Breast epithelium (tissue), 4 donors: Measurements from ENCODE around the gene THSD4. TPM values are rescaled to one million over a fixed set of nuclear protein-coding genes. Genes with fewer than 3 reads are reported as not detected.

Experiments used
- DNase-seq, 2 donors: peaks; one replicate each; pipeline ENCODE4 v3.0.0-alpha.2; 2019; ENCODE audit warnings: low spot score in 2 of 2
- H3K27ac ChIP-seq, 2 donors: fragments of 200-600 bp; sonication (generic) in 1 of 2; one replicate each; pipeline ENCODE4 v1.5.1; 2016 to 2019; ENCODE audit warnings: mild to moderate bottlenecking in 1 of 2
- H3K27me3 ChIP-seq, 2 donors: fragments of 200-600 bp; sonication (generic) in 1 of 2; one replicate each; pipeline versions ENCODE4 v1.5.1 to v1.6.0; 2017 to 2019; ENCODE audit warnings: control low read depth in 1 of 2, mild to moderate bottlenecking in 1 of 2
- H3K36me3 ChIP-seq: fragments of 200-600 bp; one replicate; pipeline ENCODE4 v1.5.1; 2019
- H3K4me1 ChIP-seq, 2 donors: fragments of 200-600 bp; sonication (generic); one replicate each; pipeline ENCODE4 v1.5.1; 2016 to 2019; ENCODE audit warnings: control low read depth in 1 of 2
- H3K4me3 ChIP-seq, 3 donors: fragments of 200-600 bp; sonication (generic); 1 replicate in 2 of 3; 2 replicates in 1 of 3; pipeline ENCODE4 v1.5.1; 2016 to 2019; ENCODE audit warnings: mild to moderate bottlenecking in 3 of 3, moderate library complexity in 2 of 3
- H3K9me3 ChIP-seq, 2 donors: fragments of 200-600 bp; sonication (generic) in 1 of 2; one replicate each; pipeline ENCODE4 v1.5.1; 2016 to 2019; ENCODE audit warnings: control low read depth in 1 of 2
- POLR2A ChIP-seq: fragments of 450-650 bp; IDR thresholded peaks from one replicate; pipeline ENCODE4 v1.6.1; 2016; ENCODE audit warnings: antibody characterized with exemption, mild to moderate bottlenecking, moderate library complexity
- POLR2AphosphoS5 ChIP-seq, 3 donors: sonication (generic); formaldehyde crosslinking; IDR thresholded peaks; one replicate each; pipeline ENCODE4 v1.6.1; 2017; ENCODE audit warnings: antibody characterized with exemption in 3 of 3
- intact Hi-C: fragments of 100-400 bp; cut with DNase I; formaldehyde crosslinking; loops from one replicate; pipeline ENCODE4 v1.15.1; 2023; ENCODE audit warnings: low total_unique reads
- total RNA-seq, 3 donors: library from RNA; depleted of rRNA; stranded (reverse); fragments of >200 nt; gene quantifications; one replicate each; pipeline ENCODE4 v1.1.0, GENCODE V29; 2016
- TF ChIP-seq, protein P1 (sequence below), 3 donors: fragments of 450-650 bp; IDR thresholded peaks; one replicate each; pipeline ENCODE4 v1.5.1; 2016 to 2017; ENCODE audit warnings: antibody characterized with exemption in 3 of 3, mild to moderate bottlenecking in 3 of 3, moderate library complexity in 3 of 3

Gene THSD4
- total RNA-seq, 3 donors from 2014 or later: 0.64 to 58.7 (median 41.3) TPM

DNA sequence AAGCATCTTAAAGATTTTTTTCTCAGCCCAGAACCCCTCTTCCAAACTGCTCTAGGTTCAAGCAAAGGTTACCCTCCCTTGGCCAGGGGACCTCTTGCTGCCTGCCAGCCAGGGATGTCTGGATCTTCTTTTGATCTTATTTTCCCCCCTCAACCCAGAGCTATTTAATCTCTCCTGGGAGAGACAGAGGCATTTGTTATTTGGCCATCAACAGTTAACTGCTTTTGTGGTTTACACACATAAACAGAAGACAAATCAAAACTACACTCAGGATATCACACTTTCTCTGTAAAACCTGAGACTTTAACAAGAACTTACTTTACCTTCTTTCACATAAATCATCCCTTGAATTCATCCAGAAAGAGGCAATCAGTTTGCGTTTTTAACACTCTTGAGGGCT, 272.5 kb downstream of the THSD4 start:
- Histone ChIP-seq H3K27me3 (no peaks in the 10 kb centered on the region), H3K4me3 (no peak overlapping the region), H3K27ac (no peak overlapping the region), H3K36me3 (no peaks in the 10 kb centered on the region), H3K9me3 (no peaks in the 10 kb centered on the region), H3K4me1 (no peaks in the 10 kb centered on the region)
- TF ChIP-seq, protein P1, sequence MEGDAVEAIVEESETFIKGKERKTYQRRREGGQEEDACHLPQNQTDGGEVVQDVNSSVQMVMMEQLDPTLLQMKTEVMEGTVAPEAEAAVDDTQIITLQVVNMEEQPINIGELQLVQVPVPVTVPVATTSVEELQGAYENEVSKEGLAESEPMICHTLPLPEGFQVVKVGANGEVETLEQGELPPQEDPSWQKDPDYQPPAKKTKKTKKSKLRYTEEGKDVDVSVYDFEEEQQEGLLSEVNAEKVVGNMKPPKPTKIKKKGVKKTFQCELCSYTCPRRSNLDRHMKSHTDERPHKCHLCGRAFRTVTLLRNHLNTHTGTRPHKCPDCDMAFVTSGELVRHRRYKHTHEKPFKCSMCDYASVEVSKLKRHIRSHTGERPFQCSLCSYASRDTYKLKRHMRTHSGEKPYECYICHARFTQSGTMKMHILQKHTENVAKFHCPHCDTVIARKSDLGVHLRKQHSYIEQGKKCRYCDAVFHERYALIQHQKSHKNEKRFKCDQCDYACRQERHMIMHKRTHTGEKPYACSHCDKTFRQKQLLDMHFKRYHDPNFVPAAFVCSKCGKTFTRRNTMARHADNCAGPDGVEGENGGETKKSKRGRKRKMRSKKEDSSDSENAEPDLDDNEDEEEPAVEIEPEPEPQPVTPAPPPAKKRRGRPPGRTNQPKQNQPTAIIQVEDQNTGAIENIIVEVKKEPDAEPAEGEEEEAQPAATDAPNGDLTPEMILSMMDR (IDR thresholded peaks at IDR 0.05): no peak
- TF ChIP-seq POLR2A (no peak), POLR2AphosphoS5 (IDR thresholded peaks at IDR 0.05) (no peak)
- intact Hi-C loops: no loop called here
- no peak for DNase-seq

DNA sequence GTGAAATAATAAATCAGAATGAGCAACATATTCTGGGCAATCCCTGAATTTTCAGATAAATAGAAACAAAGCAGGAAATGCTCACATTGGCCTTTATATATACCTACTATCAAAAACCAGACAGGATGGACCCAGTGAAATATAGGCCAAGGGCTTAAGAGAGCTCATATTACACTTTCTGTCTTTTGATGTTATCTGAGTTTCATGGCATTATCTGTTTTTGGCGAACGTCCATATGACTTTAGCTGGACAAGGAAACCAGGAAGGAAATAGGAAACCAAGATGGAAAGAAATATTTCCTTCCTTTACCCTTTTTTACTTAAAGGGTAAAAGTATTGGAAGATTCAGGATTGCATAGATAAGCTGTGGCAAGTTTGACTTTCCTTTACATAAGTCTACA, 274.8 kb downstream of the THSD4 start:
- no peak for DNase-seq
- intact Hi-C loops: no loop called here
- no peaks in the 10 kb centered on the region for H3K27me3 ChIP-seq

DNA sequence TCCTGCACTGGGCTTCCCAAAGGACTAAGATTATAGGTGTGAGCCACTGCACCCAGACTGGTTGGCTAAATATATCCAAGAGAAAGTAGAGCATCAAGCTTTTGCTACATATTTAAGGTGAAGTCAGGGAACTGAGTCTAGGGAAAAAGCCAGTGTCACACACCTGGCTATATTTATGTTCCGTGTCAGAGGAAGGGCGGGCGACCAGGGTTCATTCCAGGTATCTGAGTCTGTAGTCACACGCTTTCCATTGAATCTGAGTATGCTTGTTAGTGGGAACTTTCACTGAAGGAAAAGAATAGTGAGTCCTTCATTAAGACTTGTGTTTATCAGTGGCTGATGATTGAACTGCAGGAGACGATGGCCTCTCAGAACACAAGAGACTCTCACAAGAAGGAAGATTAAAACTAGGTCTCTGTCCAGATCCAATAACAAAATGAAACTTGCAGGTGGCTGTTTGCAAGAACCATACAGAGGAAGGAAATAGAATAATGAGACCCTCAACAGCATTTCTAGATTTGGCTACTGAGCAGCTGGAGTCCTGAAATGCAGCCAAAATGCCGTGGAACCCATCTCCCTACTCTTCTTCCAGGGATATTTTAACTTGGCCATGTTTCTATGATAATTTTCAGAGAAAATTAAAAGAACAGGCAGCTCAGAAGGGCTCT, 276.3 kb downstream of the THSD4 start:
- no peak for TF ChIP-seq POLR2AphosphoS5 (IDR thresholded peaks at IDR 0.05)
- TF ChIP-seq POLR2A: no peak
- TF ChIP-seq, protein P1 (IDR thresholded peaks at IDR 0.05): no peak
- Histone ChIP-seq H3K9me3 (no peaks in the 10 kb centered on the region), H3K27me3 (no peaks in the 10 kb centered on the region), H3K36me3 (no peaks in the 10 kb centered on the region), H3K4me3 (no peak overlapping the region), H3K4me1 (no peaks in the 10 kb centered on the region), H3K27ac (no peak overlapping the region)
- no peak for DNase-seq
- intact Hi-C loops: no loop called here

More for the DNA sequence above, 274.8 kb downstream of the THSD4 start:
- Histone ChIP-seq H3K4me3 (no peak overlapping the region), H3K27ac (no peak overlapping the region), H3K4me1 (no peaks in the 10 kb centered on the region), H3K9me3 (no peaks in the 10 kb centered on the region), H3K36me3 (no peaks in the 10 kb centered on the region)
- TF ChIP-seq POLR2AphosphoS5 (IDR thresholded peaks at IDR 0.05) (no peak), POLR2A (no peak)
- TF ChIP-seq, protein P1 (IDR thresholded peaks at IDR 0.05): no peak

DNA sequence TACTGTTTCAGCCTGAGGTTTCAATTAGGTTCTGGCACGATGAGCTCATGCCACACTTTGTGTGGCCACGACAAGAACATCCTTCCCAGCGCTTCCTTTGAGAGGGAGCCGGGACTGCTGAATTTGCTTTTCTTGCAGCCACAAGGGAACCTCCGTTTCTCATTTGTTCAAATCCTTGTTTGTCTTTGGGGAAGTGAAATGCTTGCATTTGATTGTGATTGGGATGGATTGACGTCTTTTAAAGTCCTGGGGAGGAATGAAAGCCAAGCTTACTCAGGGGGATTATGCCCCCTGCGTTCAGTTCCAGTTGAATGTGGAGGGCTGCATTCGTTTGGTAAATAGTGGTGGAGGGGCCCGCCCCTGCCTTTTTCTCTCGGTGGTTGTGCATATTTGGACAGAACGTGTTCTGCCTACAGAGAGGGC, 277.6 kb downstream of the THSD4 start:
- Histone ChIP-seq H3K4me3 (no peak overlapping the region), H3K27ac (no peak overlapping the region), H3K9me3 (no peaks in the 10 kb centered on the region), H3K4me1 (no peaks in the 10 kb centered on the region), H3K27me3 (no peaks in the 10 kb centered on the region), H3K36me3 (no peaks in the 10 kb centered on the region)
- intact Hi-C loops: no loop called here
- no peak for DNase-seq
- TF ChIP-seq, protein P1 (IDR thresholded peaks at IDR 0.05): no peak
- no peak for TF ChIP-seq POLR2A
- no peak for TF ChIP-seq POLR2AphosphoS5 (IDR thresholded peaks at IDR 0.05)

DNA sequence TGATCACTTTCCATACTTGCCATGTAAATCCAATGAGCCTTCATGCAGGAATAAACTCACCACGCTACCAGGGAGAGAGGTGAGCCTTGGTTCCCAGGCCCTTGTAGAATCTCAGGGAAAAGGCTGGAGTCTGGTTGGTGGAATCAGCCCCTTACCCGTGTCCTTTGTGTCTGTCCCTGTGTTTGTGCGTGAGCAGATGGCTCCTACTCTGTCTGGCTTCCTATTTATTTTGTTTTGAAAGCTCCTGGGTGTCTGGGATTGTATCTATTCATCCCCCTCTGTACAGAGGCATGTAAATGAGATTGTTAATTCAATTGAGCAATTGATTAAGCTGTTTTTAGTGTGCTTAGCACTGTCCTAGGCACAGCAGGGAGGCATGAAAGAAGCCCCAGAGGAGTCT, 278.1 kb downstream of the THSD4 start:
- TF ChIP-seq POLR2A (no peak), POLR2AphosphoS5 (IDR thresholded peaks at IDR 0.05) (no peak)
- TF ChIP-seq, protein P1 (IDR thresholded peaks at IDR 0.05): no peak
- Histone ChIP-seq H3K9me3 (no peaks in the 10 kb centered on the region), H3K27ac (no peak overlapping the region), H3K27me3 (no peaks in the 10 kb centered on the region), H3K4me1 (no peaks in the 10 kb centered on the region), H3K4me3 (no peak overlapping the region), H3K36me3 (no peaks in the 10 kb centered on the region)
- intact Hi-C loops: no loop called here
- DNase-seq: no peak
